SJCRH30 (cell line): ENCODE results near the gene POLA1. TPM values are rescaled to one million over a fixed set of nuclear protein-coding genes. Genes with fewer than 3 reads are reported as not detected.
A peak's percentile ranks its signal among the peaks of the same experiment; 100 is the strongest.

Experiments used
- DNase-seq, 2 experiments: peaks; one replicate each; pipeline ENCODE4 v3.0.0-alpha.2; 2015 to 2020
- H3K27ac ChIP-seq: fragments of 250-450 bp; sonication (Bioruptor Pico); 2 replicates; pipeline ENCODE4 v1.5.1; 2020; ENCODE audit warnings: mild to moderate bottlenecking, moderate library complexity
- H3K27me3 ChIP-seq: fragments of 250-450 bp; sonication (Bioruptor Pico); 2 replicates; pipeline ENCODE4 v1.5.1; 2020; ENCODE audit warnings: mild to moderate bottlenecking, moderate library complexity
- H3K36me3 ChIP-seq: fragments of 250-450 bp; sonication (Bioruptor Pico); 2 replicates; pipeline ENCODE4 v1.5.1; 2020; ENCODE audit warnings: mild to moderate bottlenecking, moderate library complexity
- H3K4me1 ChIP-seq: fragments of 250-450 bp; sonication (Bioruptor Pico); 2 replicates; pipeline ENCODE4 v1.5.1; 2020; ENCODE audit warnings: mild to moderate bottlenecking, moderate library complexity
- H3K4me3 ChIP-seq: fragments of 250-450 bp; sonication (Bioruptor Pico); 2 replicates; pipeline ENCODE4 v1.5.1; 2020; ENCODE audit warnings: mild to moderate bottlenecking, moderate library complexity
- H3K9me3 ChIP-seq: fragments of 250-450 bp; sonication (Bioruptor Pico); replicated peaks from 2 replicates; pipeline ENCODE4 v1.5.1; 2020; ENCODE audit warnings: mild to moderate bottlenecking, moderate library complexity
- total RNA-seq: library from RNA; depleted of rRNA; stranded (reverse); fragments of >200 nt; shearing (Covaris generic); gene quantifications from 2 replicates; pipeline ENCODE4 v1.2.3, GENCODE V29; 2014

Gene POLA1
- total RNA-seq, 1 experiment from 2014 or later, result 61.2 TPM

- H3K4me3 ChIP-seq, result no peak within 1 kb of the TSS
- no peak for DNase-seq
Measured at GRCh38 chrX:25015486-25016360, 322.0 kb downstream of the POLA1 start, which contains the start of gene ARX. Gene ARX (minus strand): TSS chrX:25015965. CDS start chrX:25015737, 228 bp downstream.

GRCh38 chrX:25016361-25016671, 322.6 kb downstream of the POLA1 start:
- no peak overlapping the region for H3K27ac ChIP-seq
- no peaks in the 10 kb centered on the region for H3K36me3 ChIP-seq
- no peak overlapping the region for H3K4me3 ChIP-seq
- no peaks in the 10 kb centered on the region for H3K27me3 ChIP-seq
- no peaks in the 10 kb centered on the region for H3K9me3 ChIP-seq
- no peak for DNase-seq
- 0 out of 2 replicates have a peak, but pooled peaks cover 3% of the 10 kb centered on the region for H3K4me1 ChIP-seq

More at GRCh38 chrX:25015486-25016360, 322.0 kb downstream of the POLA1 start, which contains the start of gene ARX:
- H3K4me1 ChIP-seq, result 0 out of 2 replicates have a peak, but pooled peaks cover 3% of the 10 kb centered on the region
- H3K27me3 ChIP-seq, result no peaks in the 10 kb centered on the region
- H3K27ac ChIP-seq, result no peak within 1 kb of the TSS
- no peaks in the 10 kb centered on the region for H3K9me3 ChIP-seq
- H3K36me3 ChIP-seq, result no peaks in the 10 kb centered on the region

- no peak for DNase-seq
- Histone ChIP-seq H3K27ac (no peak overlapping the region), H3K36me3 (no peaks in the 10 kb centered on the region), H3K4me1 (0 out of 2 replicates have a peak, but pooled peaks cover 3% of the 10 kb centered on the region), H3K27me3 (no peaks in the 10 kb centered on the region), H3K9me3 (no peaks in the 10 kb centered on the region), H3K4me3 (peak overlapping the region; percentile 60)
Measured at GRCh38 chrX:25016938-25017598, 323.4 kb downstream of the POLA1 start.

- Histone ChIP-seq H3K4me3 (peak overlapping the region; percentile 60), H3K27ac (no peak overlapping the region), H3K27me3 (no peaks in the 10 kb centered on the region), H3K36me3 (no peaks in the 10 kb centered on the region), H3K9me3 (no peaks in the 10 kb centered on the region), H3K4me1 (0 out of 2 replicates have a peak, but pooled peaks cover 3% of the 10 kb centered on the region)
- peak; percentile 54 to 67 for DNase-seq
Measured at GRCh38 chrX:25017667-25018247, 324.0 kb downstream of the POLA1 start.

- Histone ChIP-seq H3K36me3 (no peaks in the 10 kb centered on the region), H3K4me1 (0 out of 2 replicates have a peak, but pooled peaks cover 3% of the 10 kb centered on the region), H3K27me3 (no peaks in the 10 kb centered on the region), H3K9me3 (no peaks in the 10 kb centered on the region), H3K27ac (no peak overlapping the region), H3K4me3 (no peak overlapping the region)
- no peak for DNase-seq
Measured at GRCh38 chrX:25018682-25019081, 325.0 kb downstream of the POLA1 start.

GRCh38 chrX:25019707-25020390, 326.1 kb downstream of the POLA1 start:
- Histone ChIP-seq H3K9me3 (no peaks in the 10 kb centered on the region), H3K4me3 (peak overlapping the region; percentile 60), H3K4me1 (0 out of 2 replicates have a peak, but pooled peaks cover 7% of the 10 kb centered on the region), H3K27ac (no peak overlapping the region), H3K36me3 (no peaks in the 10 kb centered on the region), H3K27me3 (no peaks in the 10 kb centered on the region)
- DNase-seq, result peak; percentile 7 to 47

GRCh38 chrX:25020391-25020904, 326.7 kb downstream of the POLA1 start:
- H3K36me3 ChIP-seq, result no peaks in the 10 kb centered on the region
- H3K27ac ChIP-seq, result no peak overlapping the region
- H3K9me3 ChIP-seq, result no peaks in the 10 kb centered on the region
- H3K4me3 ChIP-seq, result peak overlapping the region; percentile 60
- H3K27me3 ChIP-seq, result no peaks in the 10 kb centered on the region
- H3K4me1 ChIP-seq, result 0 out of 2 replicates have a peak, but pooled peaks cover 7% of the 10 kb centered on the region
- DNase-seq, result peak in 1 of 2 experiments; percentile 45

- Histone ChIP-seq H3K27ac (no peak overlapping the region), H3K4me3 (peak overlapping the region; percentile 60), H3K27me3 (no peaks in the 10 kb centered on the region), H3K9me3 (no peaks in the 10 kb centered on the region), H3K4me1 (0 out of 2 replicates have a peak, but pooled peaks cover 7% of the 10 kb centered on the region), H3K36me3 (no peaks in the 10 kb centered on the region)
- DNase-seq, result peak; percentile 44 to 75
Measured at GRCh38 chrX:25020905-25021449, 327.3 kb downstream of the POLA1 start.

GRCh38 chrX:25022499-25023325, 329.0 kb downstream of the POLA1 start:
- H3K27me3 ChIP-seq, result no peaks in the 10 kb centered on the region
- H3K4me3 ChIP-seq, result no peak overlapping the region
- H3K9me3 ChIP-seq, result no peaks in the 10 kb centered on the region
- peaks cover 10% of the 10 kb centered on the region; the same call in 1 of the 2 replicates for H3K4me1 ChIP-seq
- H3K36me3 ChIP-seq, result no peaks in the 10 kb centered on the region
- DNase-seq, result no peak
- no peak overlapping the region for H3K27ac ChIP-seq

GRCh38 chrX:25023908-25024307, 330.2 kb downstream of the POLA1 start:
- Histone ChIP-seq H3K27me3 (no peaks in the 10 kb centered on the region), H3K9me3 (no peaks in the 10 kb centered on the region), H3K36me3 (no peaks in the 10 kb centered on the region), H3K4me1 (peaks cover 14% of the 10 kb centered on the region), H3K4me3 (no peak overlapping the region), H3K27ac (no peak overlapping the region)
- DNase-seq, result no peak

- H3K27me3 ChIP-seq, result no peaks in the 10 kb centered on the region
- no peak overlapping the region for H3K27ac ChIP-seq
- no peaks in the 10 kb centered on the region for H3K36me3 ChIP-seq
- H3K9me3 ChIP-seq, result no peaks in the 10 kb centered on the region
- H3K4me3 ChIP-seq, result no peak overlapping the region
- no peak for DNase-seq
- H3K4me1 ChIP-seq, result peaks cover 18% of the 10 kb centered on the region
Measured at GRCh38 chrX:25025615-25026014, 331.9 kb downstream of the POLA1 start.

GRCh38 chrX:25026576-25026975, 332.9 kb downstream of the POLA1 start:
- no peak for DNase-seq

GRCh38 chrX:25028726-25029125, 335.0 kb downstream of the POLA1 start:
- DNase-seq, result peak; percentile 45 to 58
- peak overlapping the region; percentile 10; the same call in 1 of the 2 replicates for H3K4me3 ChIP-seq
- H3K27ac ChIP-seq, result peak overlapping the region; percentile 62
- H3K9me3 ChIP-seq, result no peaks in the 10 kb centered on the region
- peaks cover 18% of the 10 kb centered on the region for H3K4me1 ChIP-seq
- H3K36me3 ChIP-seq, result no peaks in the 10 kb centered on the region
- no peaks in the 10 kb centered on the region for H3K27me3 ChIP-seq

More at GRCh38 chrX:25026576-25026975, 332.9 kb downstream of the POLA1 start:
- Histone ChIP-seq H3K9me3 (no peaks in the 10 kb centered on the region), H3K27me3 (no peaks in the 10 kb centered on the region), H3K4me3 (no peak overlapping the region), H3K4me1 (peaks cover 18% of the 10 kb centered on the region), H3K27ac (no peak overlapping the region), H3K36me3 (no peaks in the 10 kb centered on the region)
